A204.1 (cell line): ENCODE results near the gene MAD2L2.

Experiments used
- FAIRE-seq: peaks from 2 replicates; lab custom pipeline; 2012; peaks lifted over from hg19 to GRCh38; lab: Jason Lieb, UNC

The MAD2L2 gene

DNA sequence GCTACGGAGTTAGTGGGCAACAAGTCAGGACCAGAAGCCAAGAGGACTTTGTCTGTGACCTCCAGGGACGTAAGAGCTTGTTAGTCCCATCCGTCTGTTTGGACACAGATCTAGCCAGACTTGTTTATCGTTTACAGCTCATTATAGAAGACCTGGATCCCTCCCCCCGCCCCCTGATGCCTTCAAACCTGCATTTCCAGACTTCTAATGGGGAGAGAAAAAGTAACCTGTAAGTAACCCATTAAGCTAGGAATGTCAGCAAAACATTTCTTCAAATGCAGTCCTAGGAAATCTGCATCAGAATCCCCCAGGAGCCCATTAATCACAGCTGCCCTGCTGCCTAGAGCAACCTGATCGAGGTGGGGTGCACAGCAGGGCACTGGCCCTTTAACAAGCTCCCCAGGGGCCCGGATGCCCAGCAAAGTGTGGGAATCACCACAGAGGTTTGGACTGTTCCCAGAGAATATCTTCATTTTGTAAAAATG is 1.4 kb upstream of the MAD2L2 start:
- FAIRE-seq, result no peak

GRCh38 chr1:11680270-11681070 is 478 bp downstream of the MAD2L2 start:
- no peak for FAIRE-seq

DNA sequence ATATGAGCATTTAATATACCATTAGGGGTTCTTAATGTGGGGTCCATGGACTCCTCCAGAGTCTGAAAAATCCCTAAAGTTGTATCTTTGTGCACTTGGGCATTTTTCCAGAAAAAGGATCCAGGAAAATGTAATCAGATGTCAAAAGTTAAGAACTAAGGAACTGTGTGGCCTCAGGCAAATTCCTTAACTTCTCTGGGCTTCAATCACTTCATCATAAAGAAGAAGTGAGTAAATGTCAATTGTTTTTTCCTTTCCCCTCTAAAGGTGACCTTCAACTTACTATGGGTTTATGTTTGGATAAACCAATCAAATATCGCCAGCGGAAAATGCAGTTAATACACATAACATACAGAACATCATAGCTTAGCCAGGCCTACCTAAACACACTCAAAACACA is 2.5 kb downstream of the MAD2L2 start:
- FAIRE-seq, result no peak

DNA sequence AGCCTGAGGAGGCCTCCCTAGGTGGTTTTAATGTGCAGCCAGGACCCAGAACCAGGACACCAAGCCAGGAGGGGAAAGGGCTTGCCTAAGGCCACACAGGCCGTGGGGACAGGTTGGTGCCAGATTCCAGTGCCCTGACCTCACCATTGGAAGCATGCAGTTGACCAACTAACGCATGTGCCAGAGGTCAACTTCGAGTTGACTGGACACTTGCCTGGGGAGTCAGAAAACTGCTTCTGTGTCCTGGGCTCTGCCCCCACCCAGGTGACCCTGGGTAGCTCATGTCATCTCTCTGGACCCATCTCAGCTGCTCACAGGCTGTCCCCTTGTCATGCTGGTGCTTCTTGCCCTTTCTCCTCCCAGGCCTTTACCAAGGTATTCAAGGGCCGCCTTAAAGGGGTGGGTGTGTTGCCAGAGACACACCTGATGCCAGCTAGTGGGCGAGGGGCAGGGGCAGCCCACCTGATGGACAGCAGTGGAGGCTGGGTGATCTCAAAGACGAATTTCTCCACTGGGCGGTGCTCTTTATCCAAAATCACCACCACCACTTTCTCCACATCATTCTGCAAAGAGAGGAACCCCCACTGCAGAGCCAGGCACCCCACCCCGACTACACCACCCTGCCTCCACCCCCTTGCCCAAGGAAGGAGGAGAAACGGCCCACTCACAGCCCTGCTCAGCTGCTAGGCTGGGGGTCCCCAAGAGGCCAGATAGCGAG is 4.4 kb downstream of the MAD2L2 start:
- FAIRE-seq, result no peak

- no peak for FAIRE-seq
These were observed 5.6 kb downstream of the MAD2L2 start for GRCh38 chr1:11675325-11675724.

DNA sequence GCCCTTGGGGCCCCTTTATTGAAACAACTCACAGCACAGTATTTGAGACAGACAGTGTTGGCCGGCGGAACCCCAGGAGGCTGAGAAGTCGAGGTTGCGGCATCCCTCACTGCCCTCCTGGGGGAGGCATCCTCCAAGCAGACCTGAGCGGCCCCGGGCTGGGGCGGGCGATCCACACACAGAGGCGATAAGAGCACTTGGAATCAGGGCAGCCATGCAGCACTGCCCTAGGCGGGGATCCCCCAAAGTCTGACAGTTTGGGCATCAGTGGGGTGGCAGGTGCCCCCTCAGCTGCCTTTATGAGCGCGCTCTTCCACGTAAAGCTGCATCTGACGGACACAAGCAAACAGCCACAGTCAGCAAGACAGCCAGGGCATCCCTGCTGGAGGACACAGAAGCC is 6.5 kb downstream of the MAD2L2 start:
- FAIRE-seq, result no peak

DNA sequence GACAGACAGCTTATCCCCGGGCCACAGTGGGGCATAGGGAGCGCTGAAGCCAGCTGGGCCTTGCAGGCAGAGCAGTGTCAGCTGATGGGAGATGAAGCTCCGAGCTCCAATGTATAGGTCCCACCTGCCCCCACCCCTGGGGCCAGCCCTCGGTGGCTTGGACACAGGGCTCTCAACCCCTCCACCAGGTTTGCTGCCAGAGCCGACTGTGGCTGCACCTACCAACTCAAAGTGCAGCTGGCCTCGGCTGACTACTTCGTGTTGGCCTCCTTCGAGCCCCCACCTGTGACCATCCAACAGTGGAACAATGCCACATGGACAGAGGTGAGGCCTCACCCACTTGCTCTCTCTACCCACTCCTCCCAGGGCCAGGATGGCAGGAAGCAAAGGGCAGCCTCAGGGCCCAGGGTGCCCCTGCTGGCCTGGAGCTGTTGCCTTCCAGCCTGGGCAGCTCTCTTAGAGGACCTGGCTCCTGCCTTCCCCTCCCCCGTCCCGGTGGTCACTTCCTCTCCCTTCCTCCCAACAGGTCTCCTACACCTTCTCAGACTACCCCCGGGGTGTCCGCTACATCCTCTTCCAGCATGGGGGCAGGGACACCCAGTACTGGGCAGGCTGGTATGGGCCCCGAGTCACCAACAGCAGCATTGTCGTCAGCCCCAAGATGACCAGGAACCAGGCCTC is 7.7 kb downstream of the MAD2L2 start:
- no peak for FAIRE-seq

DNA sequence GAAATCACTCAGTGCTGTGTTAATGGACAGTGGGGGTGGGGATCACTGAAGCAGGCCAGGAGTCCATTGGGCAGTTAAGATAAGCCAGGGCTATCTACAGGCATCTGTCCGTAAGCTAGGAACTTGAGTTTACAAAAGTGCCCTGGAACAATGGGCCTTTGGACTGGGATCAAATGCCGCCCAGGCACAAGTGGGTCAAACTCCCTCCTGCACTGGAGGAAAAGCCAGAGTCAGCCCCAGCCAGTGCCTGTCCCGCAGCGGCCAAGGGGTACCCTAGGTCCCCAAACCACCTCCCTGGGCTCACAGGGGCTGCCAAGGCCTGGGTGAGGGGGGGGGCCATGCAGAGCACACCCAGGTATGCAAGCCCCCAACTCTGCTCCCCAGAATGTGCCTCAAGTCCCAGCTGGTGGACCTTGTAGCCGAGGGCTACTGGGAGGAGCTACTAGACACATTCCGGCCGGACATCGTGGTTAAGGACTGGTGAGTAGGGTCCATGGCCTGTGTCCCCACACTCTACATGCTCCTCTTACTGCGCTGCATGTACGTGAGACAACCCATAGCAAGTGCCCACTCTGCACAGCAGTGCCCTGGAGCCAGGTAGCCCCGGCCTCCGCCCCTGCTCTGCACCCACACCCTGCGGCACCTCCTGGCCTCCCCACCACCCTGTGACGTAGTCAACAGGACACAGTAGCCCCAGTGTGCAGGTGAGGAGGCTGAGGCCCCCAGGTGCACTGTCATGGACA is 9.2 kb downstream of the MAD2L2 start:
- no peak for FAIRE-seq

GRCh38 chr1:11671205-11671543 is 9.8 kb downstream of the MAD2L2 start:
- no peak for FAIRE-seq

DNA sequence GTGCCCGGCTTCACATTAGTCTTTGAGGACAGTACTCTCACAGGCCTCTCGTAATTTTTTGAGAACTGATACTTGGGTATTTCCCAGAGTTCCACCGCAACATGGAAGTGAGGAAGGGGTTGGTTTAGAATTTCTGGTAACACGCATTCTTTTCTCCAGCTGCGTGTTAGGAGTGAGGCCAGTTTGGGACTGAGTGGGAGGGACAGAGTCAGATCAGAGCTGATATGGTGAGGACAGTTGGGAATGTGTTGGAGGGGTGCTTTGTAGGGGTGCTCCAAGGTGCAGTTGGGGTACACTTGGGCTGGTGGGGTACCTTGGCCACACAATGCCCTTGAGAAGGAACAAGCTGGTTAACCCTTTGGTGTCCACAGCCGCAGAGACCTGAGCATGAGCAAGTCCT is 10.2 kb downstream of the MAD2L2 start:
- FAIRE-seq, result no peak

GRCh38 chr1:11668516-11668915 is 12.4 kb downstream of the MAD2L2 start:
- FAIRE-seq, result no peak

- no peak for FAIRE-seq
These were observed 16.4 kb downstream of the MAD2L2 start for GRCh38 chr1:11664336-11665065.

DNA sequence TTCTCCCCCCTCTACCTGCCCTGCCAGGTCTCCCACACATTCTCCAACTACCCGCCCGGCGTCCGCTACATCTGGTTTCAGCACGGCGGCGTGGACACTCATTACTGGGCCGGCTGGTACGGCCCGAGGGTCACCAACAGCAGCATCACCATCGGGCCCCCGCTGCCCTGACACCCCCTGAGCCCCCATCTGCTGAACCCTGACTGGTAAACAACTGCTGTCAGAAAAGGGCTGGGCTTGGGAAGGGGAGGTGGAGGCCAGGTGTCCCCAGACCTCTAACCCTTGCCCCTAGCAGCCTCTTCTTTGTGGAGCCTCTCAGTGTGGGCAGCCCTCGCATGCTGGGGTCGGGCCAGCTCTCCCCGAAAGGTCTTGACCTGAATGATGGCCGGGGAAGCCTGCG is 19.8 kb downstream of the MAD2L2 start:
- no peak for FAIRE-seq

GRCh38 chr1:11659748-11660147 is 21.2 kb downstream of the MAD2L2 start:
- FAIRE-seq, result no peak

GRCh38 chr1:11658542-11658941 is 22.4 kb downstream of the MAD2L2 start:
- no peak for FAIRE-seq

- no peak for FAIRE-seq
These were observed 23.3 kb downstream of the MAD2L2 start for GRCh38 chr1:11657654-11658053.

GRCh38 chr1:11654939-11655808 is 25.8 kb downstream of the MAD2L2 start:
- no peak for FAIRE-seq

GRCh38 chr1:11654137-11654938 is 26.6 kb downstream of the MAD2L2 start, which contains the start of the genes FBXO2 and FBXO44:
TSS of gene FBXO2 (minus strand) at chr1:11654429. CDS start at chr1:11654340, 89 bp downstream.
TSS of gene FBXO44 (plus strand) at chr1:11654877. CDS start at chr1:11655836, 959 bp downstream.
- FAIRE-seq, result no peak

GRCh38 chr1:11653861-11654136 is 27.1 kb downstream of the MAD2L2 start:
- no peak for FAIRE-seq
